Large intestine (tissue), 3 donors: ENCODE data around the gene SLC49A3. TPM values are rescaled to one million over a fixed set of nuclear protein-coding genes. Genes with fewer than 3 reads are reported as not detected.

Experiments used
- DNase-seq, 2 donors: peaks; one replicate each; pipeline versions ENCODE4 v3.0.0 to v3.0.0-alpha.2; 2013
- H3K27ac ChIP-seq: one replicate; pipeline ENCODE4 v1.5.1; 2013; ENCODE audit warnings: low read length
- H3K27me3 ChIP-seq: 2 replicates; pipeline ENCODE4 v1.6.1; 2013; ENCODE audit warnings: low read length; ENCODE audit not compliant: control insufficient read depth, insufficient read depth
- H3K36me3 ChIP-seq: 2 replicates; pipeline ENCODE4 v1.6.1; 2013; ENCODE audit warnings: low read length; ENCODE audit not compliant: control insufficient read depth, insufficient read depth
- H3K4me1 ChIP-seq: one replicate; pipeline ENCODE4 v1.6.1; 2013; ENCODE audit warnings: low read length; ENCODE audit not compliant: control insufficient read depth, insufficient read depth
- H3K4me3 ChIP-seq: one replicate; pipeline ENCODE4 v1.5.1; 2013; ENCODE audit warnings: low read length
- H3K9me3 ChIP-seq: one replicate; pipeline ENCODE4 v1.6.1; 2013; ENCODE audit warnings: mild to moderate bottlenecking, low read depth, low read length, moderate library complexity; ENCODE audit not compliant: control insufficient read depth
- WGBS: methylation state at CpG from one replicate; pipeline ENCODE4 v1.1.5; 2013; ENCODE audit warnings: low lambda C conversion rate; ENCODE audit not compliant: insufficient coverage; 5-methylcytosine and 5-hydroxymethylcytosine counted together
- polyA plus RNA-seq: library from polyadenylated mRNA; unstranded; fragments of 120-200 nt; gene quantifications from one replicate; pipeline ENCODE4 v1.2.1, GENCODE V29; 2013

The SLC49A3 gene
- polyA plus RNA-seq, 1 donor, result 4.6 TPM

DNA sequence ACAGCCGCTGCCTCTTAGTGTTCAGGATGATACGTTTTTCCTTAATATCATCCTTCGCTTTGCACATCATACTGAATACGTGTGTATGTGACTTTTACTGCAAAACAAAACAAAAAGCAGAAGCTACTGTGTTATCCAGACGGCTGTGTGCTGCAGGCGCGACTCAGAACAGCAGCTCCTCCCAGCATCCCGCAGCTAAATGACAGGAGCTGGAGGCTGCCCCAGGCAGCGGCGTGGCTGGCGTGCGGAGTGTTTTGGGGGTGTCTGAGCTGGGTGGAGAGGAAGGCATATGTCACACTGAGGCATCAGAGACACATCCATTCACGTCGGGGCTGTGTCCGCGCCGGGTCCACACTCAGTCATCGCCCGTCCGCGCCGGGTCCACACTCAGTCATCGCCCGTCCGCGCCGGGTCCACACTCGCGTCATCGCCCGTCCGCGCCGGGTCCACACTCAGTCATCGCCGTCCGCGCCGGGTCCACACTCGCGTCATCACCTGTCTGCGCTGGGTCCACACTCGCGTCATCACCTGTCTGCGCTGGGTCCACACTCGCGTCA is 33.3 kb upstream of the SLC49A3 start:
- WGBS, result no CpG with 5 or more reads among the region's 47 CpGs
- H3K9me3 ChIP-seq, result peaks cover 19% of the 10 kb centered on the region
- peaks cover 12% of the 10 kb centered on the region for H3K4me1 ChIP-seq

DNA sequence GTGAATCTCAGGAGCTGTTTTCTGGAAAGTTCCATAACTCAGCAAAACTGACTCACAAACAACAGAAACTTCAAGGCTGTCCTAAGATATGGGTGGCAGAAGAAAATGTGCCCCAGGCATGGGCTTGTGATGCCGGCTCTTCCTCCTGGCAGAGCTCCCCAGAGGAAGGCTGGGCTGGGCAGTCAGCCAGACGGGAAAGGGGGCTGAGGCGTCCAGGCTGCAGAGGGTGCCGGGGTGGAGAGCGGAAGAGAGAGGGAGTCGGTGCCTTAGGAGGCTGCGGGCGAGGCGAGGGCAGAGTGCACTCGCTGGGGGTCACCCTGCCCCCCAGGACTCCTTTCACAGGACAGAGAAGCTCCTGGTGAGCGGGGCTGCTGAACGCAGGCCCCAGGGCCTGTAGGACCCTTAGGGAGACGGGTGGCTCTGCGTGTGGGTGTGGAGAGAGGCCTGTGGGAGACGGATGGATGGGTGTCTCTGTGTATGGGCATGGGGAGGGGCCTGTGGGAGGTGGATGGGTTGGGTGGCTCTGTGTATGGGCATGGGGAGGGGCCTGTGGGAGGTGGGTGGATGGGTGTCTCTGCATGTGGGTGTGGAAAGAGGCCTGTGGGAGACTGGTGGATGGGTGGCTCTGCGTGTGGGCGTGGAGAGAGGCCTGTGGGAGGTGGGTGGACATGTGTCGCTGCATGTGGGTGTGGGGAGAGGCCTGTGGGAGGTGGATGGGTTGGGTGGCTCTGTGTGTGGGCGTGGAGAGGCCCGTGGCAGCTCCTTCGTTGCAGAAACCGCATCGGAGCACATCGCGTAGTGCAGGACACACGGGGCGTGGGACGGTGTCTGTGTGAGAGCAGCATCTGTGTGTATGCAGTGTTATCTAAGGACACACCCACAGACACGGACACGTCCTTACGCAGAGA is 32.6 kb upstream of the SLC49A3 start:
- no peak for DNase-seq
- peaks cover 12% of the 10 kb centered on the region for H3K36me3 ChIP-seq
- no CpG with 5 or more reads among the region's 31 CpGs for WGBS
- H3K27me3 ChIP-seq, result no peaks in the 10 kb centered on the region
- peaks cover 12% of the 10 kb centered on the region for H3K4me1 ChIP-seq
- peaks cover 19% of the 10 kb centered on the region for H3K9me3 ChIP-seq
- H3K4me3 ChIP-seq, result no peak overlapping the region
- H3K27ac ChIP-seq, result no peak overlapping the region

More for the DNA sequence above, 33.3 kb upstream of the SLC49A3 start:
- DNase-seq, result no peak
- H3K4me3 ChIP-seq, result no peak overlapping the region
- H3K36me3 ChIP-seq, result peaks cover 12% of the 10 kb centered on the region
- H3K27ac ChIP-seq, result no peak overlapping the region
- H3K27me3 ChIP-seq, result no peaks in the 10 kb centered on the region

DNA sequence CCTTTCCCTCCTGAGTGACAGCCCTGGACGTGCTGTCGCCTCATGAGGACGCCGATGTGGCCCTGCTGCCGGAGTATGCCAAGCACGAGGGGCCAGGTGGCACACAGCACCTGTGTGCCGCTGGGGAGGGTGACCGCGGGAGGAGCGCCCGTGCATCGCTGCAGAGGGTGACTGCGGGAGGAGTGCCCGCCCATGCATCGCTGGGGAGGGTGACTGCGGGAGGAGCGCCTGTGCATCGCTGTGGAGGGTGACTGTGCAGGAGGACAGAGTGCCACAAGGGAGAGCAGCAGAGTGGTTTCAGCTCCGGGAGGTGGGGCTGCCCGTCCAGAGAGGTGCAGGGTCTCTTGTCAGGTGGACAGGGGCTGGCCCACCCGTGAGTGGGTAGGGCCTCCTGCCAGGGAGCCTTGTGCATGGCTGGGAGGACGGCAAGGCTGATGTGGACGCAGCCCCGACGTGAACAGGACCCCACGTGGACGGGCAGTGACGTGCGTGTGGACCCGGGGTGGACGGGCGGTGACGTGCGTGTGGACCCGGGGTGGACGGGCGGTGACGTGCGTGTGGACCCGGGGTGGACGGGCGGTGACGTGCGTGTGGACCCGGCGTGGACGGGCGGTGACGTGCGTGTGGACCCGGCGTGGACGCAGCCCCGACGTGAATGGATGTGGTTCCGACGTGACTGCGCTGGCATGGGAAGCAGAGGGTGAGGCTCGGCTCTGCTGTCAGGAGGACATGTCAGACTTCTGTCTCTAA is 31.3 kb upstream of the SLC49A3 start:
- Histone ChIP-seq H3K4me3 (no peak overlapping the region), H3K4me1 (peaks cover 12% of the 10 kb centered on the region), H3K27me3 (no peaks in the 10 kb centered on the region), H3K27ac (no peak overlapping the region), H3K9me3 (peaks cover 19% of the 10 kb centered on the region), H3K36me3 (peaks cover 12% of the 10 kb centered on the region)
- WGBS, result 100% methylated on average over 3 of the region's 59 CpGs
- no peak for DNase-seq

GRCh38 chr4:718460-718859 is 29.5 kb upstream of the SLC49A3 start:
- Histone ChIP-seq H3K27ac (no peak overlapping the region), H3K9me3 (peaks cover 16% of the 10 kb centered on the region), H3K36me3 (peaks cover 16% of the 10 kb centered on the region), H3K27me3 (no peaks in the 10 kb centered on the region), H3K4me3 (no peak overlapping the region), H3K4me1 (peaks cover 2% of the 10 kb centered on the region)
- no CpG with 5 or more reads among the region's 8 CpGs for WGBS
- no peak for DNase-seq

- Histone ChIP-seq H3K36me3 (peaks cover 11% of the 10 kb centered on the region), H3K9me3 (peaks cover 13% of the 10 kb centered on the region), H3K27ac (no peak overlapping the region), H3K27me3 (no peaks in the 10 kb centered on the region), H3K4me3 (no peak overlapping the region), H3K4me1 (no peaks in the 10 kb centered on the region)
- no CpG with 5 or more reads among the region's 34 CpGs for WGBS
- no peak for DNase-seq
Observed at GRCh38 chr4:717601-718320, 28.8 kb upstream of the SLC49A3 start.

- no peak for DNase-seq
- no CpG with 5 or more reads among the region's 18 CpGs for WGBS
- Histone ChIP-seq H3K27me3 (no peaks in the 10 kb centered on the region), H3K4me1 (no peaks in the 10 kb centered on the region), H3K4me3 (no peak overlapping the region), H3K9me3 (no peaks in the 10 kb centered on the region), H3K27ac (no peak overlapping the region), H3K36me3 (peaks cover 12% of the 10 kb centered on the region)
Observed at GRCh38 chr4:714087-714486, 25.1 kb upstream of the SLC49A3 start.

GRCh38 chr4:712916-713632 is 24.1 kb upstream of the SLC49A3 start:
- Histone ChIP-seq H3K4me3 (no peak overlapping the region), H3K4me1 (no peaks in the 10 kb centered on the region), H3K27ac (no peak overlapping the region), H3K27me3 (no peaks in the 10 kb centered on the region), H3K36me3 (peaks cover 17% of the 10 kb centered on the region), H3K9me3 (no peaks in the 10 kb centered on the region)
- no CpG with 5 or more reads among the region's 9 CpGs for WGBS
- no peak for DNase-seq

GRCh38 chr4:712093-712492 is 23.1 kb upstream of the SLC49A3 start:
- Histone ChIP-seq H3K4me1 (peaks cover 2% of the 10 kb centered on the region), H3K4me3 (no peak overlapping the region), H3K27me3 (no peaks in the 10 kb centered on the region), H3K36me3 (peaks cover 17% of the 10 kb centered on the region), H3K9me3 (no peaks in the 10 kb centered on the region), H3K27ac (no peak overlapping the region)
- no CpG with 5 or more reads among the region's 3 CpGs for WGBS
- DNase-seq, result no peak

DNA sequence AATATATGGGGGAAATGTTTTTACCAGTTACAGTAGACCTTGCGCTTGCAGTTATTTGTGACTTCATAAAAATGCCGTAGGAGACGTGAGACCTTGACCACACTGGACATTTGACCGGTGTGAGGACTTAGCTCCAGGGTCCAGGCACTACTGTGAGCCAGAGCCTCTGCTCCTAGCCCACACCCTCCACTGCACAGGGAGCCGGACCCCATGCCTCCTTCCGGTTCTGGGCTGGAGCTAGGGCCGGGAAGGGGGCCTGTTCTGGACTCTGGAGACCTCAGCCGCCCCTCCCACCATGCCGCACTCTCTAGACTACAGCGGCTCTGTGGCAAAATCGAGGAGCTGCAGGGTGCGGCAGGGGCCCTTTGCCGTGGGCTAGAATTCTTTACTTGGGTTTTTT is 22.0 kb upstream of the SLC49A3 start:
- H3K27ac ChIP-seq, result no peak overlapping the region
- no peak for DNase-seq
- no peak overlapping the region for H3K4me3 ChIP-seq
- H3K27me3 ChIP-seq, result no peaks in the 10 kb centered on the region
- no CpG with 5 or more reads among the region's 13 CpGs for WGBS
- peaks cover 17% of the 10 kb centered on the region for H3K36me3 ChIP-seq
- H3K4me1 ChIP-seq, result peaks cover 6% of the 10 kb centered on the region
- H3K9me3 ChIP-seq, result no peaks in the 10 kb centered on the region
